Esophagus mucosa (tissue), 1 donor: ENCODE results near the gene ATP2B1. TPM values are rescaled to one million over a fixed set of nuclear protein-coding genes. Genes with fewer than 3 reads are reported as not detected.

Experiments used
- ATAC-seq: fragments of 200-7000 bp; cut with Tn5 transposase; one replicate; pipeline ENCODE4 v1.9.1; 2020
- total RNA-seq: library from RNA; stranded (reverse); gene quantifications from one replicate; pipeline ENCODE4 v1.2.4, GENCODE V29; 2023
- donor health status: DM: yes; HTN: yes; CAD: no.

ATP2B1 gene
- total RNA-seq, 1 donor from 2014 or later = 13.9 TPM

DNA sequence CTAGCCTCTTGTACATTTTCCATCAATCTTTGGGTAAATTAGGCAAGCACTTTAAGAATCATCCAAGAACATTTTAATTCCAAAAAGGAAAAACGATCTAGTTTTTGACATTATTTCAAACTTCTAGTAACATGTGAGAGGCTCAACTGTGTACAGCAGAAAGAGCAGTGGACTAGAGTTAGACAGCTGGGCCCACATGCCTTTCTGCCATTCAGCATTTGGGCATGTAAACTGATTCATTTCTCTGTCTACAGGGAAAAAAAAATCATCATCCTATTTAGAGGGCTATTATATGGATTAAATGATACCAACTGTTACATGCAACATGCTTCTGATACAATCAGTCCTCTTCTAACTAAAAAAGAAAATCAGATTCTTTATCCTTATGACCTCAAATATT lies 17.7 kb downstream of the ATP2B1 start:
- no peak for ATAC-seq

DNA sequence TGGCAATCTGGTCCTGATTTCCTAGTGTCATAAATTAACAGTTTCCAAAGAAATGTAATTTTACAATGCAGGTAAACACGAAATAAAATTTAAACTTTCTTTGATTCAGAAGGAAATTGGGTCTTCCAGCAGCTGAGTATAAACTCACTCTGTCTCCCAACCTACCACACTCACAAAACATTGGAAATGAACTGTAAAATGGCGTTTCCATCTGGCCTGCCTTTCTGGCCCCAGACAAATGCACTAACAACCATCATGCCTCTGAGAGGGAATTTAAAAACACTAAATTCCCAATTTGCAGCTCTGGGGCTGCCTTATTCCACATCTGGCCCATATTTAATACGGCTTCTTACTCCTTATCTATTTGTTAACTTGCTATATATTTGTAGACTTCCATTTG lies 19.3 kb downstream of the ATP2B1 start:
- no peak for ATAC-seq

DNA sequence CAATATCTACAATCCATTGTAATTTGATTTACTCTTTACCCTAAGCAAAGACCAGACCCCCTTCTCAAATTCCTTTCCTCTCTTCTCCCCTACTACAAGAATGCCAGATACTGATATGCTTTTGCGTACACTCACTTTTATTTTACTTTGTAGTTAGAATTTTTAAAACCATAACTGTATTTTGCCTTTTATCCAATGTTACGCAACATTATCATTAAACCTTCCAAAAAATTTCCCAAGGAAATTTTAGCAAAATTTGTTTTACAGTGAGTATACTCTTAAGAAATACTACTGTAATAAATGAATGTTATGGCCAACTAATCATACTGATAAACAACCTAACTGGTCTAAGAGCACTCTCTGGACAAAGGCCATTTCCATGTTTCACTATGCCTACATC lies 22.3 kb downstream of the ATP2B1 start:
- ATAC-seq = no peak

DNA sequence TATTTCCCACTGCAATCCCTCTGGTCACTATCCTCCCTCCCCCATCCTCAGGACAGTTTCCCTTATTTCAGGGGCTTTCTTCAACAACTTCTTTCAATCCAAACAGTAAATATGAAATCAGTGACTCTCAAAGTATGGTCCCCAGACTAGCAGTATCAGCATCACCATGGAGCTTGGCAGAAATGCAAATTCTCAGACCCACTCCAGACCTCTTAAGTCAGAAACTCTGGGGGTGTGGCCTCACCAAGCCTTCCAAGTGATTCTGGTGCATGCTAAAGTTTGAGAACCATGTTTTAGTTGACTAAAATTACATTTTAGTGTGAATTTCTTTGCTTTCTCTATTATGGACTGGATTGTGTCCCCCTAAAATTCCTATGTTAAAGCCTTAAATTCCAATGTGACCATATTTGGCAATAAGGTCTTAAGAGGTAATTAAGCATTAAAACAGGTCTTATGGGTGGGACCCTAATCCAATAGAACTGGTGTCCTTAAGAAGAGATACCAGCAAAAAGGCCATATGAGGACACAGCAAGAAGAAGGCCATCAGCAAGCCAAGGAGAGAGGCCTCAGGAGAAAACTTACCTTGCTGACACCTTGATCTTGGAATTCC lies 23.2 kb downstream of the ATP2B1 start:
- no peak for ATAC-seq

DNA sequence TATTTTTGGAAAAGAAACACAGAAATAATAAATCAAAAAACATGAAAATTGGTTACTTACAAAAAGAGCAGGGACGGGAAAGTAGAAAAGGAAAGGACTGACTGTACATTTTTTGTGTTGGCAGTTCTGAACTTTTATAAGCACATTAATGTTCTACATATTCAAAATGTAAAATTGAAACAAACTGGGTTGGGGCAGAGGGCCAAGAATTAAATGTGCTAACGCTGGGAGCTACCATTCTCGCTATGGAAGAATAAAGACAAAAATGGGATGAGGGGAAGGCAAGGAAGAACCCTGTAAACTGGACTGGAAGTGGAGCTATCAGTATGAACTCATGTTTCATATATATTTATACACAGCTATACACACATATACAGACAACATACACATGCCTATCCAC lies 24.5 kb downstream of the ATP2B1 start:
- ATAC-seq = no peak

DNA sequence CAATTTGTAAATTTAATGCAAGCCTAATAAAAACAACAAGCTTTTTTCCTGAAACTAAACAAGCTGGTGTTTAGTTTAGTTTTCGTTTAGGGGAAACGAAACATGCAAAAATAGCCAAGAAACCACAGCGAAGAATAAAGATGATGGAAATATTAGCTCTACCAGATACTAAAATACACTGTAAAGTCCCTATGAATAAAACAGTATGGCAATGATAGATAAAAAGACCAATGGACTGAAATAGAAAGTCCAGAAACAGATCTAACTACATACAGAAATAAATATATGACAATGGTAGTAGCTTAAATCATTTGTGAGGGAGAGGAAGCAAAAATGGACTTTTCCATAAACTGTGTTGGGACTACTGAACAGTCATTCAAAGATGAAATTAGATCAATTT lies 26.4 kb downstream of the ATP2B1 start:
- ATAC-seq = no peak

DNA sequence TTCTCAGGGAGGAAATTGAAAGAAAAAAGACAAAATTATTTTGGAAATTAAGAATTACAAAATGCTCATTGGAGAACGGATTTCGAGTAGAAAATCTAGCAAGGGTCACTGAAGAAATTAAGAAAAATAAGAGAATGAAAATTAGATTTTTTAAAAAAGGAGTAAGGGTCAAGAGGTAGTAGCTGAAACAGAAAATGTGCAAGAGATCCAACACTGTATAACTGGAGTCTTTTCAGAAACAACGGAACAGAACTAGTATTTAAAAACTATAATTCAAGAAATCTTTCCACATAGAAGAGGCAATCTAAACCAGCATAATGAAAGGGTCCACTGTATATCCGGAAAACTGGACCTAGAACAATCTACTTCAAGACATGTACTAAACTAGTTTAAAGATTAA lies 28.2 kb downstream of the ATP2B1 start:
- no peak for ATAC-seq

DNA sequence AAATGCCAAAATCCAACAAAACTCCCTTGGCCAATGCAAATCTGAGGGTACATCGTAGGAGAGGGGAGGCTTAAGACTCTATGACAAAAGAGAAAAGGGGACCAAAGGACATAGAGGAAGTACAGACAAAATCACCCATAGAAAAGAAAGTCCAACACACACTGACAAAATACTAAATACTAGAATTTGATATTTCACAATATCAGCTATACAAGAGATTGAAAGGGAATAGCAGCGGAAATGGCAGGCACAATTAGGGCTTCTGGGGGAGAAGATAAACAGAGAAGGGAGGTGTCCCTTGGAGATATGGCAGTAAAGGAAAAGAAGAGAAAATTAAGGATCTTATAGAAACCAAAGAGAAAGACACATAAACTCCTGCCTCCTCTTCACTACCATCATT lies 29.0 kb downstream of the ATP2B1 start:
- ATAC-seq = no peak

DNA sequence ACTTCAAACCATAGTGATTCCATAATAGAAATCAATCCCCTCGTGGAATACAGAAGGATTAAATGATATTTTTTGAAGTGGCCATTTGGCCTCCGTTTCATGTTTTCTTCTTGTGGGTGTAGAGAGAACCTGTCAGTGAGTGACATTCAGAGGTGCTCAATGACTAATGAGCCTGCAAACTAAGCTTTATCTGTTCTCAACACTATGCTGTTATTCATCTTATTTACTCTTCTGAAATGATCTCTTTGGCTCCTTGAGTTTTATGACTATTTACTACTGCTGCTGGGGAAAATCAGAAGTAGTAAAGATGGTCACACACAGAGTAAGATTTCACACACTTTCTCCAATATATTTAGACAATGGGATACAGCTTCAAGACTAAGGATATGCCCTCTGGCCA lies 30.4 kb downstream of the ATP2B1 start:
- ATAC-seq = no peak

DNA sequence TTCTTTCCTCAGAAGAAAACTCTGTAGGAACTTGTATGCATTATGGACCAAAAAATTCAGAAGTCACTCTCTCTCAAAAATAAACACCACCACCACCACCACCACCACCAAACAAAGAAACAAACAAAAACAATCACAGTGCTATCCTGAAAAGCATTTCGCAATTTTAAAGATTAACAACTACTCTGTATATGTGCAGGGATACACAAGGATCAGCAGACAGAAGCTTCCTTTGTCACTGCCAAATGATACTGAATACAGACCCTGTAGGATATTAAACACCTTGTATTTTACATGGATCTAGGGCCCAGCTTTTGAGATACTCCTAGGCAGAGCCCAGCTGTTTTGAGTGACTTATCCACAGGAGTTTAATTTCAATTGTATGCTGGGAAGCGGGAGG lies 31.7 kb downstream of the ATP2B1 start:
- ATAC-seq = no peak

DNA sequence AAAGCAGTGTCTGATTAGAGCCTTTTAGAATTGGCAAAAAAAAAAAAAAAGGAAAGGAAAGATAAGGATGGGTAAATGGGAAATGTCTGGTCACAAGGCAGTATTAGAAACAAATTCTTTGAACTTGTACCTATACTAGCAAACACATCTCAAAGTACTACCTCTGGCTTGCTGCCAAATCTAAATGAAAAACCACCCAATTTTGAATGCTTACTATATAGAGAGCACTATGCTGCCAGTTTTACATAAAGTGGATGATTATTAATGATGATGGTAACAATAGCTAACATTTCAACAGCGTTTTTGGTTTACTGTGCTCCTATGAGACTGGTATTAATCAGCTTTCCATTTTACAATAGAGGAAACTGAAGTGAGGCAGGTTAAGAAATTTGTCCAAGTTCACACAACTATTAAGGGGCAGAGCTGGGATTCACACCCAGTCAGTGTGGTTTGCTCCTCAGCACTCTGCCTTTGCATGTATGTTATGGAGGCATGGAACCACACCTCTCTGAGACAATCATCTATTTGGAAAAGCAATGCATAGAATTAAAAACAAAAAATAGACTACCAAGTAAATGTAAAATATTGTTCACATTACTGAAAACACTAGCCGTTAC lies 34.2 kb downstream of the ATP2B1 start:
- no peak for ATAC-seq

DNA sequence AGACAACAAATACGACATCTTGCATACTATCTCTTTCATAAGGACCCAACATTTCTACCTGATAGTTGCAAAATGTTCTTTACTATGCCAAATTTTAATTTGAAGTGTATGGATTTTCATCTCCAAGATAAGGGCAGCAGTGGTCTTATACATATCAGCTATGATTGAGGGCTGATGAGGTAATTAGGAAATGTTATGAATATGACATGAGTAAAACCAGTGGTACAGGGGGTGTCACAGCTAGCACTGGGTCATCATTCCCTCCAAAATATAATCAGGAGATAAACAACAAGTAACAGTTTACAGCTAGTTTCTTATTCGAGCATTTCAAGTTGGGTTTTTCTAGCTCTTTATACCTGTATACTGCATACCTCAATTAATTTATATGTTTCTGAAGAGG lies 35.0 kb downstream of the ATP2B1 start:
- no peak for ATAC-seq

DNA sequence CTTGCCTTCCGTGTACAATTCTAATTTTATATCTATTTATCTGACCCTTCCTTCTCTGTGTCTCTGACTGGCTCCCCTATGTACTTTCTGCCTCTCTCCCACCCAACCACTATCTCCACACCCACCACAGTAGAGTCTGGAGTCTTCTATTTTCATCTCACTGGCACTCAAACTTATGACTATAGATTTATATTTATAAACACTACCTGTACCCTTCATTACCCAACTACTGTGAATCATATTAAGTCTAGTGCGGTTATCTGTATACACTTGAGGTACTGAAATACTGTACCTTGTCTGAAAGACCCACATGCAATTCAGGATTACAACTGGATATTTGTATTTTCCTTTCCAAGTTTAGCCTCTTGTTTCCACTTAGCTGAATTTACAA lies 36.1 kb downstream of the ATP2B1 start:
- no peak for ATAC-seq

DNA sequence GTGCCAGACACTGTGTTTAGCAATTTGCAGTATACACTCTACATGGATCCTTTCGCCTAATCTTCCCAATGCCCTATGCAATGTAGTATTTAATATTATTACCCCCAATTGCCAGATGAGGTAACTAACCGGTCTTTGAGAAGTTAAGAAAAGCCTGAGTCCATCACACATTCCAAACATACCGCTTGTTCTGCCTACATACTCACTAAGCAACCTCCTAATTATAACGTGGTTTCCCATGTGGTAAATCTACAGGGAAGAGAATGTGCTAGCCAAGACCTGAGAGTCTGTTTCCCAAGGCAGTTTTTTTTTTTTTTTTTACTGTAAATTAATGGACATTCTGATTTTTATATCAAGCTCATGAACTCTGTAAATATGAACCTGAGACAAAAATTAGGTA lies 37.2 kb downstream of the ATP2B1 start:
- ATAC-seq = no peak

DNA sequence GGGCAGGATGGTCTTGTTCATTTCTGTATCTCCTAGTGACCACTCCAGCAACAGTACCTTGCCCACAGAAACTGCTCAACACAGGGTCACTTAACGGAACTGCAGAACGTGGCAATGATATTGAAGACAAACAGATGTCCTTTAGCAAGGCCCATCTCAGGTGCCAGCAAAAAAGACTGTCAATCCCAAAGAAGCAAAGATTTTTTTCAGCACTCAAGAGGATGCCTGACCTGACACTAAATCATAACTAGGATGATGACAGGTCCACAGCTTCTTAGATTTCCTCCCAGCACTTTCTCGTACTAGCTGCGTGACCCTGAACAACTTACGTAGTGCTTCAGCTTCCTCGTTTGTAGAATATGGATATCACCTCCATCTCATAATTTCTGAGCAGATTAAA lies 39.4 kb downstream of the ATP2B1 start:
- ATAC-seq = no peak

DNA sequence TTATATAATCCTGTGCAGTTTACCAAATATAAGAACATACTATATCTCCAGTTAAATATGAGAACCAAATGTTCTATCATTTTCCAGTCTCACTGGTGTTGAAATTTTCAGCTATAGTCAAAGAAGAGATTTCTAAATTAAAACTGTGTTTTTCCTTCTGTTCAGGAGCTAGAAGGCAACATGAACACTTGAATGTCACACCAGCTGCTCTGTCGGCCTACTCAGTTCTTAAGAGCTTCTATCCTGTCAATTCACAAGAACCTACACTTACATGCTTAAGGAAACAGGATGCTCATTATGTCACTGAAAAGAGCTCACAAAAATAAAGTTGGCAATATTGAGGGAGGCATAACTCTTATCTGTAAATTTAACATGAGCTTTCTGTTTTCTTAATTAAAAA lies 43.1 kb downstream of the ATP2B1 start:
- no peak for ATAC-seq

DNA sequence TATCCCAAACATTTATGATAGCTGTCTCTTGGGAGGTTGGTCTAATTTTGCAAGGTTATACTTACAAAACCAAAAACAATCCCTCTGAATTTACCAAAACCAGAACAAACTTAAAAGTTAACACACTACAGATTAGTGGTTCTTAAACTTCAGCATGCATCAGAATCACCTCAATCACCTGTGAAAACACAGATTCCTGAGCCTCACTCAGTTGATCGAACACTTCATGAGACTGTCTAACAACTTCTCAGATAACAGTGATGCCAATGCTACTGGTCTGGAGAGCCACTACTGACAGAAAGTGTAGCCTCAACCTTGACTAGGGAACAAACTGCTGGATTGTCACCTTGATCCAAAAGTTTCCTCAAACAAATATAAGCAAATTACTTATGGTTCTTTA lies 44.2 kb downstream of the ATP2B1 start:
- ATAC-seq = no peak

DNA sequence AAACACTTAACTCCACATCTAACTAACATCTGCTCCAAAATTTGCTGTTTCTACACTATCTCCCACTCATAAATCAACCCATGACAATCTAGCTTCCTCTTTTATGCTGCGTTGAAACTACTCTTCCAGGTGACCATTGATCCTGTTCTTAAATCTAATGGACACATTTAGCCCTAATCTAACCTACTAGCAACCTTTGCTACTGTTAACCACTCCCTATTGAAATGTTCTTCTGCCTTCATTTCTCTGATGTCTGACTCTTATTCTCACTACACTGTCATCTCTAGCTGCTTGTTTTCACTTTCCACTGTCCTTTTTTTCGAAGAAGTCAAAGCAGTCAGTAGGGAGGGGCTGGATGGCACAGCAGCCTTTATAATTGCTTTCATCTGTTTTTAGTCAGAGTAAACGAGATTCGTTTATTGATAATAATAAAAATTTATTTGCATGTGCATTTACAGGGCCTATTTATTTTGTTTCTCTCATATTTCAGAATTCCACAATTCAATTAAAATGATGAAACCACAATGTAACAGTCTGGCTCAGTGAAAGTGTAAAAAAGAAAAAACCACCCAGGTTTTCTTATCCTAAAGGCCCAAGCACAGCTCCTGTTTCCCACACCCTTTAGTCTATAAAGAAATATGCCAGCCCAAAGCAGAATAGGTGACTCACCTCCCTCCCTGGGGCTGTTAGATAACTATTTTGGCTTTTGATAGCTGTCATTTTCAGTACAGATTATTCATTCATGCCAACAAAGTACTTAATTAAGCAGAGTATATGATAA lies 44.9 kb downstream of the ATP2B1 start:
- no peak for ATAC-seq

DNA sequence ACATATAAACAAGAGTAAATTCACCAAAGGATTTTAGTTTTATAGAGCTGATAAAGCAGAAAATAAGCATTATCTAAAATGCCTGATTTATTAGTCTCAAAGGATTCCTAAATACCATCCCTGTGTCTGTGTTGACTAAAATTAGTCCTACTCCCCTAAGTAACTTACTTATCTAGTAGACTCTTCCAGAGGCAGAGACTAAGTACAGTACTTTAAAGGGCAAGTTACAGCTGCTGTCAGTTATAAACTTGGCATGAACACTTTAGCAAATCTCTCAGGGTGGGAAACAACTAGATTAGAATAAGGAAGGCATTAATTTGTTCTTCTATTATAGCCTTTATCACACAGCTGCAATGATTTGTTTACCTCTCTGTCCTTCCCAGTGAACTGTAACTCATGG lies 46.0 kb downstream of the ATP2B1 start:
- ATAC-seq = no peak

DNA sequence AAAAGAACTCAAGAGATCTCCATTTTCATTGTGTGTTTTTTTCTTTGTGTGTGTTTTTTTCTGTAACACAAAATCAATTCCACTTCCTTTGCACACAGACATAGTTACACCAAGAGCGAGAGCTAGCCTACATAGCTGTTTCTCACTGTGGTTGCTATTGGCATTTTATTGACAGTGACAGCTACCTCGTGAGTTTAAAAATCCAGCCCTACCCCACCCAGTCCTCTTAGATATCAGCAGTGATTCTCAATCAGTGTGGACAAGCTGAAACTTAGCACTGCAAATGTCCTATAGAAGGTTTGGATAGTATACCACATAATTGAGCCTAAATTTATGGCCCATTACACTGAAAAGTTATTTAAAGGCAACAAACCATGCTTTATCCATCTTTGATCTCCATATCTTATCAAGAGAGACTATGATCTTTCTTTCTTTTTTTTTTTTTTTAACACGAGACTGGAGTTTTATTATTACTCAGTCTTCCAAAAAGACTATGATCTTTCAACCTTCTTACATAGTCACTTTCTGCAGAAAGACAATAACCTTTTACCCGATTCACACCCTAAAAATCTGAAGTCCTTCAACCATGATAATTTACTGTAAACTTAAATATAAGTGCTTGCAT lies 46.8 kb downstream of the ATP2B1 start:
- no peak for ATAC-seq

DNA sequence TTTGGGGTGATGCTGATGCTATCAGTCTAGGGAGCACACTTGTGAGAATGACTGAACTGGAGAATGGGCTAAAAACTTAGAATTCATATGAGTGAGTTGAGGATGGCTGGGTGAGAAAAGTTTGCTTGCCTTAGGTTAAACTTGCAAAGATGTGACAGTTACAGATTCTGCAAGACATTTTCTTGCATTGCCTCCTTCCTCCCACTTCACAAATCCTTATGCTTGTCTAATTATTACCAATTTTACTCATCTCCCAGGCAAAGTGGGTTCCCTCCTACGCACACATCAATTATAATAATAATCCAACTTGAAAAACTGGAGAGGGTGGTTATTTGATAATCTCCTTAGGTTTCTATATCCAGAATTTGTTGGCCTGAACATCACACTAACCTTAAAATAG lies 50.9 kb downstream of the ATP2B1 start:
- ATAC-seq = no peak

DNA sequence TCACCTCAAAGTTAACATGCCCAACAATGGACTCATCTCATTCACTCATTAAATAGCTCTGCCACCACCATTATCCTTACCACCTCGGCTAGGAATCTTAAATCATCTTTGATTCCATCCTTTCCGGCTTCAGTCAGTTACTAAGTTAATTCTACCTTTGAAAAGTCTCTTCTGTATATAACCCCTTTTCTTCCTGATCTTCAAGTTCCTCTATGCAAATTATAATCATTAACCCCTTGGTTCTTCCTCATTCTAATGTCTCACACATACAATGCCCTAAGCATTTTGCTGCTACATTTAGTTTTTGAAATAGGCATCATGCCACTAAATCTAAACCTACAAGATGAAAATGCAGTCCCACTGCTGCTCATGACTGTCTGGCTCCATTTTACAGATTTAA lies 51.6 kb downstream of the ATP2B1 start:
- no peak for ATAC-seq

DNA sequence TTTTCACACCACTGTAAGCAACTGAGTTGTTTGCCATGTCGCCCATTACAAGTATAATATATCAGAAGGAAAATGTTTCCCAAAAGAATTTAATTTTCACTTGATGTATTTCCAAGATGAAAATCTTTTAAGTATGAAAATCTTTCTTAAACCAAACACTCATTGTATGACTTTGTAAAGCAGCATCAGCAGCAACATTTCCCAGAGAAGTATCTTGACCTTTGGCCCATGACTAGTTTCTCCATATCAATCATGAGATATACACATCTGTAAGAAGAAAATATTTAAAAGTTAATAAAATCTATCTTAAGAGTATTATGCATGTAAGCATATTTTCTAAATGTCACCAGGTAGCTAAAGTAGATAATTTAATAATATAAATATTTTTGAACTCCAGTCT lies 52.8 kb downstream of the ATP2B1 start:
- no peak for ATAC-seq

DNA sequence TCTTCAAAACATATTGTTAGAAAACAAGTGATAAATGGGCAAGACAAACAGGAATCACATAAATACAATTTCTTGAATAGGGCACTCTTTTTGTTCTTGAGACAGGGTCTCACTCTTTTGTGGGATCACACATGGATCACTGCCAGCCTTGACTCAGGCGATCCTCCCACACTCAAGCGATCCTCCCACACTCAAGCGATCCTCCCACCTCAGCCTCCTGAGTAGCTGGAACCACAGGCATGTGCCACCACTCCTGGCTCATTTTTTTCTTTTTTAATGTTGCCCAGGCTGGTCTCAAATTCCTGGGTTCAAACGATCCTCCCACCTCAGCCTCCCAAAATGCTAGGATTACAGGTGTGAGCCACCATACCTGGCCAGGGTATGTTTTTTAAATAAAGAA lies 57.4 kb downstream of the ATP2B1 start:
- no peak for ATAC-seq
